Stimulated activated naive CD8-positive, alpha-beta T cell treated with anti-CD3 and anti-CD28 coated beads, Interleukin-15, amount 100 ng/mL, for 72 hours (primary cell): ENCODE results near the gene HIGD1B.

Source experiments
- ATAC-seq: fragments of 150-1000 bp; cut with Tn5 transposase; 2 replicates; pipeline ENCODE4 v1.10.0; 2021; ENCODE audit warnings: mild to moderate bottlenecking, moderate library complexity
- DNase-seq, 2 donors: peaks; one replicate each; pipeline ENCODE4 v3.0.0; 2021 to 2022
- H3K27ac Mint-ChIP-seq, 2 donors: one replicate each; pipeline ENCODE4 v1.8.0; 2022; ENCODE audit warnings: mild to moderate bottlenecking in 2 of 2, mixed read lengths in 2 of 2, moderate library complexity in 2 of 2
- H3K27me3 Mint-ChIP-seq: one replicate; pipeline ENCODE4 v1.8.0; 2022; ENCODE audit warnings: mixed read lengths
- H3K4me1 Mint-ChIP-seq: one replicate; pipeline ENCODE4 v1.8.0; 2022; ENCODE audit warnings: mild to moderate bottlenecking, mixed read lengths
- H3K4me3 Mint-ChIP-seq, 2 donors: one replicate each; pipeline ENCODE4 v1.8.0; 2022; ENCODE audit warnings: mild to moderate bottlenecking in 2 of 2, mixed read lengths in 2 of 2, moderate library complexity in 1 of 2
- H3K9me3 Mint-ChIP-seq, 2 donors: one replicate each; pipeline ENCODE4 v1.8.0; 2022; ENCODE audit warnings: mixed read lengths in 2 of 2

The HIGD1B gene

DNA sequence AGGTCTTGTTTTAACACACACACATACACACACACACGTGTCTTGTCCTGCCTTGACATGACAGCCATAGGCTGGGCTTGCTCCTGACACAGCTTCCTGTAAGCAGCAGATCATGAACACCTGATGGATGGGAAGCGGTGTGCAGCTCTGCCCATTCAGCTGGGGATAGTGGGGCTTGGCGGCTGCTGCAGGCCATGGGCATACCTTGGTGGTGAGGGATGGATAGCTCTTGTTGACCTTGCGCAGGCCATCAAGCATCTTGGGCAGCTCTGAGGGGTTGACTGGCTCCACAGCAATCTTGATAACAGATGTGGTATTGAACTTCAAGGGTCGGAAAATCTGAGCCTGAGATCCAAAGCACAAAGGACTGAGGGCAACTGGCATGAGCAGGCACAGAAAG is 12.0 kb downstream of the HIGD1B start:
- ATAC-seq (no peak), DNase-seq (no peak)
- no peak overlapping the region for H3K4me3 Mint-ChIP-seq
- H3K4me1 Mint-ChIP-seq, result no peaks in the 10 kb centered on the region
- peak overlapping the region in 1 of 2 donors; percentile 42 for H3K27ac Mint-ChIP-seq
- H3K9me3 Mint-ChIP-seq, result no peaks in the 10 kb centered on the region
- H3K27me3 Mint-ChIP-seq, result no peaks in the 10 kb centered on the region

- DNase-seq, result no peak
- no peaks in the 10 kb centered on the region for H3K9me3 Mint-ChIP-seq
- H3K27ac Mint-ChIP-seq, result no peak overlapping the region
- no peaks in the 10 kb centered on the region for H3K27me3 Mint-ChIP-seq
- H3K4me3 Mint-ChIP-seq, result no peak overlapping the region
- no peak for ATAC-seq
- H3K4me1 Mint-ChIP-seq, result no peaks in the 10 kb centered on the region
Observed at GRCh38 chr17:44862278-44862914, 14.7 kb downstream of the HIGD1B start.

GRCh38 chr17:44863061-44863918 is 15.6 kb downstream of the HIGD1B start:
- no peak for ATAC-seq
- H3K27me3 Mint-ChIP-seq, result no peaks in the 10 kb centered on the region
- H3K27ac Mint-ChIP-seq, result no peak overlapping the region
- H3K4me1 Mint-ChIP-seq, result no peaks in the 10 kb centered on the region
- DNase-seq, result no peak
- no peaks in the 10 kb centered on the region for H3K9me3 Mint-ChIP-seq
- no peak overlapping the region for H3K4me3 Mint-ChIP-seq

GRCh38 chr17:44864831-44865230 is 17.1 kb downstream of the HIGD1B start:
- H3K4me3 Mint-ChIP-seq, result no peak overlapping the region

GRCh38 chr17:44865231-44865660 is 17.6 kb downstream of the HIGD1B start:
- peak; percentile 61 to 70 for DNase-seq
- H3K27ac Mint-ChIP-seq, result no peak overlapping the region
- H3K27me3 Mint-ChIP-seq, result no peaks in the 10 kb centered on the region
- peak; percentile 74 for ATAC-seq
- H3K4me1 Mint-ChIP-seq, result no peaks in the 10 kb centered on the region
- no peaks in the 10 kb centered on the region for H3K9me3 Mint-ChIP-seq
- no peak overlapping the region for H3K4me3 Mint-ChIP-seq

More at GRCh38 chr17:44864831-44865230, 17.1 kb downstream of the HIGD1B start:
- H3K9me3 Mint-ChIP-seq, result no peaks in the 10 kb centered on the region
- H3K4me1 Mint-ChIP-seq, result no peaks in the 10 kb centered on the region
- DNase-seq (no peak), ATAC-seq (no peak)
- H3K27me3 Mint-ChIP-seq, result no peaks in the 10 kb centered on the region
- H3K27ac Mint-ChIP-seq, result no peak overlapping the region

DNA sequence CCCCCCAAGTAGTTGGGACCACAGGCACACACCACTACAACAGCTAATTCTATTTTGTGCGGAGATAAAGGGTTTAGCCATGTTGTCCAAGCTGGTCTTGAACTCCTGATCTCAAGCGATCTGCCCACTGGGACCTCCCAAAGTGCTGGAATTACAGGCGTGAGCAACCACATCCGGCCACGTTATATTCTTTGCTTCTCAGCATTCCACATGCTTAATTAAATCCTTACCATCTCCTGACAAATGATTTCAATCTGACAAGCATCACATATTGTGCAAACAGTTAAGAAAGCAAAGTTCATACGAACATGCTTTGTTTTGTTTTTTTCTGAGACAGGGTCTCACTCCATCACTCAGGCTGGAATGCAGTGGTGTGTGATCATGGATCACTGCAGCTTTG is 18.2 kb downstream of the HIGD1B start:
- Mint-ChIP-seq H3K4me3 (no peak overlapping the region), H3K27ac (no peak overlapping the region), H3K27me3 (no peaks in the 10 kb centered on the region), H3K9me3 (no peaks in the 10 kb centered on the region), H3K4me1 (no peaks in the 10 kb centered on the region)
- ATAC-seq, result no peak
- DNase-seq, result no peak

- ATAC-seq (no peak), DNase-seq (no peak)
- H3K4me3 Mint-ChIP-seq, result no peak overlapping the region
- no peaks in the 10 kb centered on the region for H3K4me1 Mint-ChIP-seq
- H3K27ac Mint-ChIP-seq, result no peak overlapping the region
- H3K9me3 Mint-ChIP-seq, result no peaks in the 10 kb centered on the region
- H3K27me3 Mint-ChIP-seq, result no peaks in the 10 kb centered on the region
Observed at GRCh38 chr17:44867841-44868240, 20.2 kb downstream of the HIGD1B start.

- DNase-seq (no peak), ATAC-seq (no peak)
- peak overlapping the region in 1 of 2 donors; percentile 48 for H3K27ac Mint-ChIP-seq
- no peaks in the 10 kb centered on the region for H3K27me3 Mint-ChIP-seq
- H3K9me3 Mint-ChIP-seq, result no peaks in the 10 kb centered on the region
- H3K4me1 Mint-ChIP-seq, result no peaks in the 10 kb centered on the region
- no peak overlapping the region for H3K4me3 Mint-ChIP-seq
Observed at GRCh38 chr17:44871556-44871955, 23.9 kb downstream of the HIGD1B start.

GRCh38 chr17:44872131-44872768 is 24.6 kb downstream of the HIGD1B start:
- Mint-ChIP-seq H3K9me3 (no peaks in the 10 kb centered on the region), H3K4me3 (no peak overlapping the region), H3K27ac (no peak overlapping the region), H3K27me3 (no peaks in the 10 kb centered on the region), H3K4me1 (no peaks in the 10 kb centered on the region)
- ATAC-seq (no peak), DNase-seq (no peak)

- no peak for DNase-seq
- ATAC-seq, result no peak
- no peak overlapping the region for H3K27ac Mint-ChIP-seq
- H3K27me3 Mint-ChIP-seq, result no peaks in the 10 kb centered on the region
- H3K4me1 Mint-ChIP-seq, result no peaks in the 10 kb centered on the region
- no peaks in the 10 kb centered on the region for H3K9me3 Mint-ChIP-seq
- H3K4me3 Mint-ChIP-seq, result no peak overlapping the region
Observed at GRCh38 chr17:44875761-44876160, 28.1 kb downstream of the HIGD1B start.

GRCh38 chr17:44877121-44877520 is 29.4 kb downstream of the HIGD1B start:
- no peak overlapping the region for H3K27ac Mint-ChIP-seq
- H3K27me3 Mint-ChIP-seq, result no peaks in the 10 kb centered on the region
- no peaks in the 10 kb centered on the region for H3K9me3 Mint-ChIP-seq
- DNase-seq (no peak), ATAC-seq (no peak)
- no peak overlapping the region for H3K4me3 Mint-ChIP-seq
- no peaks in the 10 kb centered on the region for H3K4me1 Mint-ChIP-seq

- no peaks in the 10 kb centered on the region for H3K9me3 Mint-ChIP-seq
- no peak overlapping the region for H3K4me3 Mint-ChIP-seq
- no peak for DNase-seq
- no peaks in the 10 kb centered on the region for H3K4me1 Mint-ChIP-seq
- no peak for ATAC-seq
- H3K27me3 Mint-ChIP-seq, result no peaks in the 10 kb centered on the region
- no peak overlapping the region for H3K27ac Mint-ChIP-seq
Observed at GRCh38 chr17:44878627-44879221, 31.0 kb downstream of the HIGD1B start.

DNA sequence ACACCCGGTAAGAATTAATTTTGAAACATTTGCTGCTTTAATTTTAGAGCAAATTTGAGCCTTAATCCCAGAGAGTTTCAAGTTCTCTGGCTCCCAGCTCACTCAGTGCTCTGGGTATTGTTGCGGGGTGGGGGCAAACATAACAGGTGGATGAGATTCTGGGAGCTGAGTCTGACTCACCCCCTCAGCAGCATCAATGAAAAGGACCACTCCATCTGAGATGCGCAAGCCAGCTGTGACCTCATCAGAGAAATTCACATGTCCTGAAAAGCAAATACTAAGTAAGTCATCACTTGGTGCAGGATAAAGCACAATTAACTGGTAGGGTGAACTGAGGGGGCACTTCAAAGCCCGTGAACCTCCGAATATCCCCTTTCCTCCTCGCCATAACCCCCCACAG is 31.7 kb downstream of the HIGD1B start:
- no peak for DNase-seq
- Mint-ChIP-seq H3K27ac (no peak overlapping the region), H3K27me3 (no peaks in the 10 kb centered on the region), H3K9me3 (no peaks in the 10 kb centered on the region), H3K4me3 (no peak overlapping the region), H3K4me1 (no peaks in the 10 kb centered on the region)
- ATAC-seq, result no peak

GRCh38 chr17:44880062-44880461 is 32.4 kb downstream of the HIGD1B start:
- Mint-ChIP-seq H3K27me3 (no peaks in the 10 kb centered on the region), H3K9me3 (no peaks in the 10 kb centered on the region), H3K4me3 (no peak overlapping the region), H3K27ac (peak overlapping the region in 1 of 2 donors; percentile 30), H3K4me1 (no peaks in the 10 kb centered on the region)
- DNase-seq, result no peak
- ATAC-seq, result no peak

DNA sequence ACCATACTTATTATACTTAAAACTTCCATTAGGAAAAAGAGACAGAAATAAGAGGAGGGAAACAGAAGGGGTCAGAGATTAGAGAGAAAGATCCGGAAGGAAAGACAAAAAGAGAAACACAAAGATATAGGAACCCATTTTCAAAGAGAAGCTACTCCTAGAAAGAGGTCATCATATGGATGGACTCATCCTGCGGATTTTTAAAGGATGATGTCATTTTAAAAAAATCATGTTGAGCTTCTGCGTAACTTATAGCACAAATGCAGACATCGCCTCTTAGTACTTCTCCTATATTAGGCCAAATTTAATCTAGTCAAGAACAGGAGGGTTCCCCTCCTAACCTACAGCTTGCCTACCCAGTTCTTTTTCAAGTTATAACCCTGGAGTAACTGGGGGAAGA is 33.5 kb downstream of the HIGD1B start:
- no peak overlapping the region for H3K27ac Mint-ChIP-seq
- no peaks in the 10 kb centered on the region for H3K9me3 Mint-ChIP-seq
- no peaks in the 10 kb centered on the region for H3K4me1 Mint-ChIP-seq
- H3K4me3 Mint-ChIP-seq, result no peak overlapping the region
- DNase-seq (no peak), ATAC-seq (no peak)
- H3K27me3 Mint-ChIP-seq, result no peaks in the 10 kb centered on the region

GRCh38 chr17:44884941-44885340 is 37.3 kb downstream of the HIGD1B start:
- Mint-ChIP-seq H3K27me3 (no peaks in the 10 kb centered on the region), H3K9me3 (no peaks in the 10 kb centered on the region), H3K27ac (no peak overlapping the region), H3K4me1 (no peaks in the 10 kb centered on the region), H3K4me3 (no peak overlapping the region)
- ATAC-seq (no peak), DNase-seq (no peak)
